AG09319 (cell line): ENCODE data around the gene OSBP2.

Source experiments
- DNase-seq: peaks from one replicate; pipeline ENCODE4 v3.0.0-alpha.2; 2010; ENCODE audit warnings: low read depth; ENCODE audit errors: extremely low read depth
- TF ChIP-seq, protein P1 (sequence below): IDR thresholded peaks from 2 replicates; pipeline ENCODE4 v1.5.1; 2011; ENCODE audit warnings: low read depth, mild to moderate bottlenecking, inconsistent platforms, low read length, moderate library complexity

Gene OSBP2

GRCh38 chr22:30855266-30855665 lies 160.6 kb downstream of the OSBP2 start:
- no peak for DNase-seq
- TF ChIP-seq, protein P1, sequence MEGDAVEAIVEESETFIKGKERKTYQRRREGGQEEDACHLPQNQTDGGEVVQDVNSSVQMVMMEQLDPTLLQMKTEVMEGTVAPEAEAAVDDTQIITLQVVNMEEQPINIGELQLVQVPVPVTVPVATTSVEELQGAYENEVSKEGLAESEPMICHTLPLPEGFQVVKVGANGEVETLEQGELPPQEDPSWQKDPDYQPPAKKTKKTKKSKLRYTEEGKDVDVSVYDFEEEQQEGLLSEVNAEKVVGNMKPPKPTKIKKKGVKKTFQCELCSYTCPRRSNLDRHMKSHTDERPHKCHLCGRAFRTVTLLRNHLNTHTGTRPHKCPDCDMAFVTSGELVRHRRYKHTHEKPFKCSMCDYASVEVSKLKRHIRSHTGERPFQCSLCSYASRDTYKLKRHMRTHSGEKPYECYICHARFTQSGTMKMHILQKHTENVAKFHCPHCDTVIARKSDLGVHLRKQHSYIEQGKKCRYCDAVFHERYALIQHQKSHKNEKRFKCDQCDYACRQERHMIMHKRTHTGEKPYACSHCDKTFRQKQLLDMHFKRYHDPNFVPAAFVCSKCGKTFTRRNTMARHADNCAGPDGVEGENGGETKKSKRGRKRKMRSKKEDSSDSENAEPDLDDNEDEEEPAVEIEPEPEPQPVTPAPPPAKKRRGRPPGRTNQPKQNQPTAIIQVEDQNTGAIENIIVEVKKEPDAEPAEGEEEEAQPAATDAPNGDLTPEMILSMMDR: no peak

DNA sequence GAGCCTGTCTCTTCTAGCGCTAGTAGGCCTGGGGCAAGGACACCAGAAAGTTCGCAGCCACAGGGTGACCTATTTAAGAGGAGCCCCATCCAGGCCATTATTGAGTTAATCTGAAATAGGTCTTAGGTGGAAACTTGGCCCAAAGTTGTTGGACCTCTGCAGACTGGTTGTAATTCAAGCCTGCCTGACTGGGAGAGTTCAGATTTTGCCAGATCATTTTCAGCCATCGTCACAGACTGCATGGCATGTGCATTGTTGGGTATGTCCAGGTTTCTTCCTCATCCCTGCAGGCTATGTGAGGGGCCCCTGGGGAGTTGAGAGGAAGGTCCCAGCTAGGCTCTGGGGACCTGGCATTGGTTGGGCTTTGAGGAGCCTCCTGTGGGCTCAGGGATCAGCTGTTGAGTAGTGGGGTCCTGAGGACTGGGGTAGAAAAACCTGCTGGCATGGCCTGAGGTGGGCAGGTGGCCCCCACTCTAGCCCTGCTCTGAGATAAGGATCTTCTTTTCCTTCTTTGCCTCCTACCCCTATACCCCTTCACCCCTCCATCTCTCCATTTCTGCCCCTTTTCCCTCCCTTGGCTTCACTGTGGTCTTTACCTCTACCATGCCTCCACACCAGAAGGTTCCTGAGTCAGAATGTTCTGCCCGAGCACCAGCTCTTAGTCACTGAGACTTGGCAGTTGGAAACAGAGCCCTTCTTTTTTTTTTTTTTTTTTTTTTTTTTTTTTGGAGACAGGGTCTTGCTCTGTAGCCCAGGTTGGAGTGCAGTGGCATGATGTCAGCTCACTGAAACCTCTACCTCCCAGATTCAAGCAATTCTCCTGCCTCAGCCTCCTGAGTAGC lies 161.2 kb downstream of the OSBP2 start:
- TF ChIP-seq, protein P1: no peak
- no peak for DNase-seq

DNA sequence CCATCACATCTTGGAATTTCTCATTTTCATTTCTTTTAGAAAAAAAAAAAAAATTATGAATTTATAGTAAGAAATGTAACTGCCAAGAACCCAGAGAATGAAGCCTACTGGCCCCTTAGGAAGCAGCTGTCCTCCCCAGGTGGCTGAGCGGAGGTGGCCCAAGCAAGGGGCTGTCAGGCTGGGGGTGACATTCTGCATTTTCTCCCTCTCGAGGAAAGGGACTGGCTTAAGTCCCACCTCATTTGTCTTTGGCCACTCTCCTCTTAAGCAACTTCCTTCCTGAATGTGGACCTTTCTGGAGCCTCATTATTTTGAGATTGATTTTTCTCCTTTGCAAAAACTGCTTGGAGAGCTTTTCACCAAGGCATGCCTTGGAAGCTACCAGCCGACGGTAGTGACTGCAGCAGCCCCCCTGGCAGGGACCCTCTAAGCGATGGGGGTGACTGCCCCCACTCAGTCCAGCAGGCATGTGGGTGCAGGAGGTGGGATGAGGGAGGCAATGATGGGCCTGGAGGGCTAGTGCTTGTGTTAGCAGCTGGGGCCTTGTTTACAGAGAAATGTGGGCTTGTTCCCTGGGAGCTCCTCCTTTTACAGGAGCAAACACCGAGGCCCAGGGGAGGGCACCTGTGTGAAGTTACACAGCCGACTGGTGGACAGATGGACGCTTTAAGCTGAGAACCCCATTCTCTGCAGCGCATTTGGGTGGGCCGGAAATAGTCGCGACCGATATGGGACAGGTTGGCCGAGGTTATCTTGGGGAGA lies 162.2 kb downstream of the OSBP2 start:
- no peak for DNase-seq
- TF ChIP-seq, protein P1: no peak

- DNase-seq: no peak
- TF ChIP-seq, protein P1: no peak
Measured at GRCh38 chr22:30857791-30858190, 163.1 kb downstream of the OSBP2 start.

DNA sequence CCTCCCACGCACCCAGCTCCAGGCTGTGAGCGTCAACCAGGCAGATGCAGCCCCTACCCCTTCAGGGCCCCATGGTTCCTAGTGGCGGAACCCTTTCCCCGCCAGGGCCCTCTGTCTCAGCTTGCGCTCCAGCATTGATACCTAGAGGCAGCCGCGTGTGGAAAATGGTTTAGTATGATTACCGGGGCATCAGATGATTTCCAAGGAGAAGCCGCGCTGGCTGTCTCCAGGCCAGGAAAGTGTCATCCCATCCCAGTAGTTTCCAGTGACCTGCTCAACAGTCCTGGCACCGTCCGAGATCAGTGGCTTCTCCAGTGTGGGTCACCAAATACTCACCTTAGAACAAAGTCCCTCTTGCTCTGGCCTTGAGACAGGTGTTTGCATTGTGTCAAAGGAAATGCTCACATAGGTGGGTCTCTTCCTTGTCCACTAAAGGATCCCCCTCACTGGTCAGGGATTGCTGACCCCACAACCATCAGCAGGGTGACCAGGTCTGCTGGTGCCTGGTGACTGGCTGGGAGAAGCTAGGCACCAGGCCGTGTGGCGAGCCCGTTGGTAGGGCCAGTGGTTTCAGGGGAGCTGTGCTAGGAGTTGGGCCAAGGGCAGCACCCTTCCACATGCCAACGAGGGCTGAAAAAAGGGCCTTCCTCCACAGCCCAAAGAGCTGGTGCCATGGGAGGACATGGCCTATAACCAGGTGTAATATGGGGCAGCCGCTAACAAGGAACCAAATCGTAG lies 164.5 kb downstream of the OSBP2 start:
- DNase-seq: no peak
- TF ChIP-seq, protein P1: no peak

DNA sequence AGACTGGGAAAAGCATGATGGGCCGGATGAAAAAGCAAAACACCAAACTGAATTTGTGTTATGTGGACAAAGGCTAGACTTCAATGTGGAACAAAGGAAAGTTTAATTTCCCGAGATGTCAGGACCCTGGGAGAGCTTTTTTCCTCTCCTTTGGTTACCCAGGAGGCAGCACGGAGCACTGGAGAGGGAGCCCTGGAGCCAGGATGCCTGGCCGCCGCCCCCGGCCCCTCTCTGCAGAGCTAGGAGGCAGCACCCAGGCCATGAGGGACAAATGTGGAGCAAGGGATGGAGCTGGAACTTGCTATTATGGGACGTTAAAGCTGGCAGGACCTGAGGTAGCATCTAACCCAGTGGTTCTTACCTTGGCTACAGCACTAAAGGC lies 165.0 kb downstream of the OSBP2 start:
- DNase-seq: no peak
- TF ChIP-seq, protein P1: no peak
